B cell (primary cell): ENCODE results near the gene CGB3. TPM values are rescaled to one million over a fixed set of nuclear protein-coding genes. Genes with fewer than 3 reads are reported as not detected.

Source experiments
- ATAC-seq: fragments of 200-7000 bp; cut with Tn5 transposase; one replicate; pipeline ENCODE4 v1.10.0; 2021; ENCODE audit warnings: low read depth, mild to moderate bottlenecking, moderate number of reproducible peaks, moderate library complexity
- CTCF ChIA-PET: fragments of 350-600 bp; sonication (Branson Sonifier 250); formaldehyde crosslinking; loops from one replicate; lab custom pipeline; 2021; ENCODE audit warnings: antibody characterized with exemption, inconsistent platforms; lab: Charles Lee
- POLR2A ChIA-PET: fragments of 350-600 bp; sonication (Branson Sonifier 250); formaldehyde crosslinking; loops from one replicate; lab custom pipeline; 2021; ENCODE audit warnings: antibody characterized with exemption; lab: Charles Lee
- DNase-seq: peaks from one replicate; pipeline ENCODE4 v3.0.0; 2013
- H2AFZ ChIP-seq: 2 replicates; pipeline ENCODE4 v1.6.1; 2012; ENCODE audit warnings: mild to moderate bottlenecking, low read depth, low read length; ENCODE audit not compliant: insufficient read depth, poor library complexity, severe bottlenecking
- H3K27ac ChIP-seq, 2 donors: 1 replicate in 1 of 2; 2 replicates in 1 of 2; pipeline ENCODE4 v1.5.1; 2012 to 2013; ENCODE audit warnings: low read length in 2 of 2, mild to moderate bottlenecking in 2 of 2, moderate library complexity in 1 of 2
- H3K27me3 ChIP-seq, 4 experiments: fragments of 200-600 bp in 1 of 4; sonication (generic) in 1 of 4; replicated peaks in 1 of 4; 1 replicate in 2 of 4; 2 replicates in 2 of 4; pipeline versions ENCODE4 v1.6.1 to v1.7.0; 2013 to 2016; ENCODE audit warnings: low read length in 3 of 4, mild to moderate bottlenecking in 2 of 4, mixed read lengths in 1 of 4, moderate library complexity in 1 of 4; ENCODE audit not compliant: insufficient read depth in 4 of 4, control insufficient read depth in 3 of 4; ENCODE audit errors: control extremely low read depth in 1 of 4
- H3K36me3 ChIP-seq, 2 experiments: replicated peaks in 1 of 2; 1 replicate in 1 of 2; 2 replicates in 1 of 2; pipeline versions ENCODE4 v1.6.1 to v1.7.1; 2013; ENCODE audit warnings: low read length in 1 of 2; ENCODE audit not compliant: insufficient read depth in 2 of 2, control insufficient read depth in 1 of 2; ENCODE audit errors: control extremely low read depth in 1 of 2, extremely low read depth in 1 of 2
- H3K4me1 ChIP-seq, 2 donors: fragments of 200-600 bp in 1 of 2; sonication (generic) in 1 of 2; 1 replicate in 1 of 2; 2 replicates in 1 of 2; pipeline versions ENCODE4 v1.5.1 to v1.6.1; 2013 to 2017; ENCODE audit warnings: low read length in 2 of 2; ENCODE audit not compliant: control insufficient read depth in 2 of 2, insufficient read depth in 2 of 2
- H3K4me2 ChIP-seq: replicated peaks from 2 replicates; pipeline ENCODE3; 2012; ENCODE audit warnings: mild to moderate bottlenecking, low read depth, low read length; ENCODE audit not compliant: poor library complexity, severe bottlenecking
- H3K4me3 ChIP-seq, 5 experiments: fragments of 200-600 bp in 1 of 5; sonication (generic) in 1 of 5; 1 replicate in 3 of 5; 2 replicates in 2 of 5; pipeline versions ENCODE4 v1.5.1 to v1.7.0; 2011 to 2016; ENCODE audit warnings: low read length in 4 of 5, mild to moderate bottlenecking in 4 of 5, low read depth in 2 of 5, control low read depth in 1 of 5, moderate library complexity in 1 of 5; ENCODE audit not compliant: insufficient read depth in 1 of 5; ENCODE audit errors: control extremely low read depth in 1 of 5, extremely low read depth in 1 of 5
- H3K79me2 ChIP-seq: fragments of 200-600 bp; sonication (generic); one replicate; pipeline ENCODE4 v1.6.0; 2016; ENCODE audit warnings: low read length; ENCODE audit not compliant: control insufficient read depth, insufficient read depth
- H3K9ac ChIP-seq: fragments of 200-600 bp; sonication (generic); 2 replicates; pipeline ENCODE4 v1.6.1; 2017; ENCODE audit warnings: mild to moderate bottlenecking, low read length, moderate library complexity
- H3K9me3 ChIP-seq, 3 donors: one replicate each; pipeline versions ENCODE4 v1.6.1 to v1.7.1; 2013; ENCODE audit warnings: low read length in 2 of 3; ENCODE audit not compliant: control insufficient read depth in 2 of 3, insufficient read depth in 1 of 3; ENCODE audit errors: control extremely low read depth in 1 of 3
- H4K20me1 ChIP-seq: 2 replicates; pipeline ENCODE4 v1.6.0; 2012; ENCODE audit warnings: mild to moderate bottlenecking, low read length; ENCODE audit not compliant: insufficient read depth, control insufficient read depth, poor library complexity, severe bottlenecking
- H3K27ac Mint-ChIP-seq: one replicate; pipeline ENCODE4 v1.8.0; 2021; ENCODE audit warnings: mixed read lengths
- H3K27me3 Mint-ChIP-seq: one replicate; pipeline ENCODE4 v1.8.0; 2021; ENCODE audit warnings: mixed read lengths
- H3K4me1 Mint-ChIP-seq: one replicate; pipeline ENCODE4 v1.8.0; 2021; ENCODE audit warnings: mixed read lengths
- H3K4me3 Mint-ChIP-seq: one replicate; pipeline ENCODE4 v1.8.0; 2021; ENCODE audit warnings: mixed read lengths
- H3K9me3 Mint-ChIP-seq: one replicate; pipeline ENCODE4 v1.8.0; 2022; ENCODE audit warnings: mixed read lengths; ENCODE audit not compliant: insufficient read depth
- EZH2 ChIP-seq: IDR thresholded peaks from 2 replicates; pipeline ENCODE4 v1.6.1; 2012; ENCODE audit warnings: borderline replicate concordance, low read depth, mild to moderate bottlenecking, moderate library complexity, low read length; ENCODE audit not compliant: insufficient read depth, poor library complexity, severe bottlenecking
- WGBS: methylation state at CpG from one replicate; pipeline ENCODE4 v1.1.5; 2013; ENCODE audit warnings: missing lambda C conversion rate; ENCODE audit not compliant: insufficient coverage; 5-methylcytosine and 5-hydroxymethylcytosine counted together
- intact Hi-C: fragments of 100-400 bp; cut with micrococcal nuclease; formaldehyde crosslinking; loops from one replicate; pipeline ENCODE4 v1.10.0; 2022
- polyA plus RNA-seq: library from polyadenylated mRNA; depleted of rRNA; stranded (reverse); fragments of >200 nt; gene quantifications from 2 replicates; pipeline ENCODE4 v1.2.3, GENCODE V29; 2012
- total RNA-seq, 2 donors: library from RNA; stranded (reverse); fragments of 120-200 nt in 1 of 2; gene quantifications; 1 replicate in 1 of 2; 2 replicates in 1 of 2; pipeline versions ENCODE4 v1.2.3 to v1.2.4, GENCODE V29; 2013 to 2022
- TF ChIP-seq, protein P1 (sequence below): fragments of 200-600 bp; IDR thresholded peaks from one replicate; pipeline ENCODE4 v1.8.0; 2022; ENCODE audit warnings: antibody characterized with exemption, mild to moderate bottlenecking

Gene CGB3
- total and polyA plus RNA-seq, 2 donors (not counting 1 experiment from before 2014, with no cell fraction given) = not detected

- ChIA-PET POLR2A (no interaction called here), CTCF (no interaction called here)
- H3K4me1 Mint-ChIP-seq = peaks cover 7% of the 10 kb centered on the region
- peaks cover 58% of the 10 kb centered on the region for H3K27me3 Mint-ChIP-seq
- no peak overlapping the region for H3K4me2 ChIP-seq
- H2AFZ ChIP-seq = no peak overlapping the region
- DNase-seq (no peak), ATAC-seq (no peak)
- H3K4me3 ChIP-seq = no peak overlapping the region
- H3K9me3 ChIP-seq = peaks cover 0 to 20% (median 0%) of the 10 kb centered on the region in 3 donors
- H3K9ac ChIP-seq = no peak overlapping the region
- H3K9me3 Mint-ChIP-seq = peaks cover 1% of the 10 kb centered on the region
- H3K4me1 ChIP-seq = peaks cover 0 to 9% of the 10 kb centered on the region in 2 donors
- no peak overlapping the region for H3K27ac Mint-ChIP-seq
- WGBS = 61% methylated on average over 3 of the region's 3 CpGs
- no peak overlapping the region for H3K4me3 Mint-ChIP-seq
- no peaks in the 10 kb centered on the region for H4K20me1 ChIP-seq
- H3K79me2 ChIP-seq = no peaks in the 10 kb centered on the region
- peaks cover 0 to 66% (median 24%) of the 10 kb centered on the region in 4 experiments for H3K27me3 ChIP-seq
- intact Hi-C loops = no loop called here
- H3K36me3 ChIP-seq = no peaks in the 10 kb centered on the region
- H3K27ac ChIP-seq = no peak overlapping the region
- TF ChIP-seq, protein P1, sequence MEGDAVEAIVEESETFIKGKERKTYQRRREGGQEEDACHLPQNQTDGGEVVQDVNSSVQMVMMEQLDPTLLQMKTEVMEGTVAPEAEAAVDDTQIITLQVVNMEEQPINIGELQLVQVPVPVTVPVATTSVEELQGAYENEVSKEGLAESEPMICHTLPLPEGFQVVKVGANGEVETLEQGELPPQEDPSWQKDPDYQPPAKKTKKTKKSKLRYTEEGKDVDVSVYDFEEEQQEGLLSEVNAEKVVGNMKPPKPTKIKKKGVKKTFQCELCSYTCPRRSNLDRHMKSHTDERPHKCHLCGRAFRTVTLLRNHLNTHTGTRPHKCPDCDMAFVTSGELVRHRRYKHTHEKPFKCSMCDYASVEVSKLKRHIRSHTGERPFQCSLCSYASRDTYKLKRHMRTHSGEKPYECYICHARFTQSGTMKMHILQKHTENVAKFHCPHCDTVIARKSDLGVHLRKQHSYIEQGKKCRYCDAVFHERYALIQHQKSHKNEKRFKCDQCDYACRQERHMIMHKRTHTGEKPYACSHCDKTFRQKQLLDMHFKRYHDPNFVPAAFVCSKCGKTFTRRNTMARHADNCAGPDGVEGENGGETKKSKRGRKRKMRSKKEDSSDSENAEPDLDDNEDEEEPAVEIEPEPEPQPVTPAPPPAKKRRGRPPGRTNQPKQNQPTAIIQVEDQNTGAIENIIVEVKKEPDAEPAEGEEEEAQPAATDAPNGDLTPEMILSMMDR = no peak
- TF ChIP-seq EZH2 = no peak
Measured at GRCh38 chr19:49067554-49067953, 43.4 kb upstream of the CGB3 start.

DNA sequence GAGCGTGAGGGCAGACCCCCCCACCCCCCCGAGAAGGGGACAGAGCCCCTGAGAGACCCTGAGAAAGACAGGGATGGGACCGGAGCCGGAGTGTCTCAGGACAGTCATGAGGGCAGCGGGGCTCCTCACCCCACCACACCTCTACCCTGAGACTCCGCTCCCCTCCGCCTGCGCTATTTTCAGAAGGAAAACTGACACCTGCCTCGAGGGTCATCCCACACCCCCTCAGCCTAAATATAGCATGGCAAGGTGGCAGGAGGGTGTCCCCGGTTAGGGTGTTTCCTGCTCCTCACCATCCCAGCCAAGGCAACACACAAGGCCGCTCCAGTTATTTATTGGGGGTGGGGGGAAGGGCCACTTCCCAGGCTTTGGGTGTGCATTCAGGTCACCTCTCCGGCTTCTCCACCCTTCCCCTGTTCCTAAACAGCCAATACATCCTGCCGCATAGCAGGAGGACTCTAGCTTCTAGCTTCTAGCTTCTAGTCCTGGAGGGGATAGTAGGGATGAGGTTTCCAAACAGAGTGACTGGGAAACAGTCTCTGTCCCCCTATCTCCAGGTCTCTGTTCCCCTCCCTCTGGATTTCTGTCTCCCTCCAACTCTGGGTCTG, 41.9 kb upstream of the CGB3 start:
- Histone ChIP-seq H3K27me3 (peaks cover 0 to 66% (median 26%) of the 10 kb centered on the region in 4 experiments), H4K20me1 (no peaks in the 10 kb centered on the region), H3K4me1 (peaks cover 0 to 5% of the 10 kb centered on the region in 2 donors), H3K9ac (no peak overlapping the region), H3K36me3 (no peaks in the 10 kb centered on the region), H3K9me3 (peaks cover 0 to 20% (median 0%) of the 10 kb centered on the region in 3 donors), H3K79me2 (no peaks in the 10 kb centered on the region), H3K27ac (no peak overlapping the region), H3K4me3 (no peak overlapping the region), H3K4me2 (no peak overlapping the region), H2AFZ (no peak overlapping the region)
- Mint-ChIP-seq H3K9me3 (peaks cover 1% of the 10 kb centered on the region), H3K27me3 (peaks cover 54% of the 10 kb centered on the region), H3K4me3 (no peak overlapping the region), H3K4me1 (peaks cover 7% of the 10 kb centered on the region), H3K27ac (no peak overlapping the region)
- DNase-seq (no peak), ATAC-seq (no peak)
- intact Hi-C loops = no loop called here
- ChIA-PET CTCF (no interaction called here), POLR2A (no interaction called here)
- TF ChIP-seq EZH2 = no peak
- TF ChIP-seq, protein P1 = no peak
- no CpG with 5 or more reads among the region's 13 CpGs for WGBS
